ENCODE measurements around the gene ELMO1. TPM values are rescaled to one million over a fixed set of nuclear protein-coding genes. Genes with fewer than 3 reads are reported as not detected.

Gene ELMO1
- total RNA-seq, 1 donor from 2014 or later: 43.4 TPM

DNA sequence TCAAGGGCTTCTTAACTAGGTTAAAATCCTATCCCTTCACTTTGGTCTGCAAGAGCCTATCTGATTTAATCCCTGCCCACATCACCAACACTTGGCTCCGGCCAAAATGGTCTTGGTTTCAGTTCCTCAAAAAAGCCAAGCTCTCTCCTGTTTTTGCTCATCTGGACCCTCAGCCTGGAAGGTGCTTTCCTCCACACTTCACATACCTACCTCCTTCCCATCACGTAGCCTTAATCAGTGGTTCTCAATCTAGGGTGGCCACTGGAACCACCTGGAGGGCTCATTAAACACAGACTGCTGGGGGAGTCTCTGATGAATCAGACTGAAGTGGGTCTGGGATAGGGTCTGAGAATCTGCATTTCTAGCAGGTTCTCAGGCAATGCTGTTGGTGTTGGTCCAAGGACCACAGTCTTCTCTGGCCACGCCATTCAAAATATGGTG is 497.4 kb downstream of the ELMO1 start:
- DNase-seq (ENCODE audit: low spot score): no peak

DNA sequence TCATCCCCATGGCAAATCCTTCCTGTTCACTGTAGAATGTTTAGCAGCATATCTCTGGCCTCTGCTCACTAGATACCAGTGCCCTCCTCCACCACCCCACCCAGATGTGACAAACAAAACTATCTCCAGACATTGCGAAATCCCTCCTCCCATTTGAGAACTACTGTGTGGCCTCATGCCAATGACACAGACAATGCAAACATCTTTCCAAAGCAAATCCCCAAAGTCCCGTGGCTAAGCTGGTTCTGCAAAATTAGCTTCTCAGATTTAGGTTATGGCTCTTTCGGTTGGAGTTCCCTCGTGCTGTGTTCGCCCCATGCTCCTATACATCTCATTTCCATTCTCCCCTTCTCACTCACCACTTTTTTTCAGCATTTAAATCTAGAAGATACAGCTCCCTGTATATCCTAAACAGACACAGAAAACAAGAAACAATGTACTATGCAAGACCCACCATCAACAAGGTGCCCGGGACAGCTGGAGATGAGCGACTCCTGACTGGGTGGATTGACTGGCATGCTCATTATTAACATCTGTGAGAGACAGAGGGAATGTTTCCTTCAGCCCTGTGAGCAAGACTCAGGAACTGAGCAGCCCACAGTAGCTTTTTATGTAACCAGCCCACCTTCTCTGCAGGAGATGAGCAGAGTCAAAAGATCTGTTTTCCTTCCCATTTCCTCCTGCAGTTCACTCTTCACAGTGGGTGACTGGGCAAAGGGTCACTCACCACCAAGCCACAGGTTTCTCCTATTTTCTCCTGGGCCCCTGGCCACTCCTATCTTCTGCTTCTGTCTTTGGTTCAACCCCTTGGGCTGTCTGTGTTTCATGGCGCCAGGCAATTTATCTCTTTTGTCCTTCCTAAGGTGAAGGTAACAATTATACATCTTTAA is 498.7 kb downstream of the ELMO1 start:
- peak; percentile 36 for DNase-seq (ENCODE audit: low spot score)

DNA sequence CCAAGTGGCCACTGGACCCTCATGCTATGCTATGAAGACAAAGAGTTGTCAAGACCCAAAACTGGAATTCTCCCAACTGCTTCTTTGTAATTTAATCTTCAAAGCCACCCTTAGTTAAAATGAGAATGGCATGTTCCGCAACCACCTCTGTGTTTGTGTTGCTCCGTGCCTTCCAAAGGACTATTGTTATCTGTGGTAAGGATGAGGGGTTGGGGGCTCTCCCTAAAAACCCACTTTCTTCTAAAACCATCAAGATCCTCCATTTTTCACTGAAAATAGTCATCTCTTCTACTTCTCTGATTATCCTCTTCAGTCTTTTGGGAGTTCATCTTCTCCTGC is 502.3 kb downstream of the ELMO1 start:
- DNase-seq (ENCODE audit: low spot score): no peak

DNA sequence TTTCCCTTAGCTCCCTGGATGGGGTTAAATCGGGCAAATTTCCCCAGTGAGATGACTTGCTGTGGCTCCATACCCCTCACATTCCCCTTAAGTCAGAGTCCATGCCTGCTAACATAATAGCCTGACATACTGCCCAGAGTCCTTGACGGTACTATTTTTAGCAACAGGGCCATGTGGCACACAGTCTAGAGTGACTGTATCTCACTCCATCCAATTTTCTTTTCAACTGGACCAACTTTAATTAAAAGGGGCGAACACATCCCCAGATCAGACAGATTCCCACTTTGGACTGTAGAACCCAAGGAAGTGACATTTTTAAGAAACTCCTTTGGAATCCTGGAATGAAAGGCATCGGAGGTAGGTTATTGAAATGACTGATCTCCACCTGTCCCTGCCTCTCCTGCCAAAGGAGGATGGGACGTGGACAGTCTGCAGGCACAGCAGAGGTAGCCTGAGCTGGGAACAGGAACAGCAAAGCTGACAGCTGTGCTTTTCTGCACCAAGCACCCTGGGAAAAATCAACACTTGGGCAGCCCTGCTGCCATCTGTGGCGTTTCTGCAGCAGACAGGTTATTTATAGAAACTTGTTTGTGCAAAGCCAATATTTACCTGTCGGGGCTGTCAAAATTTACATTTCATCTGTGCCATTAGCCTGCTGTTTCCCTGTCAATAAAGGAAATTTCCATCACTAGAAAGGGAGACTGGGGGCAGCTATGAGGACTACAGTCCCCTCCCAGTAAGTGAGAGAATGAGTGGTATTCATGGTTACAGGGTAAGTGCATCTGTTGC is 502.9 kb downstream of the ELMO1 start:
- no peak for DNase-seq (ENCODE audit: low spot score)

DNA sequence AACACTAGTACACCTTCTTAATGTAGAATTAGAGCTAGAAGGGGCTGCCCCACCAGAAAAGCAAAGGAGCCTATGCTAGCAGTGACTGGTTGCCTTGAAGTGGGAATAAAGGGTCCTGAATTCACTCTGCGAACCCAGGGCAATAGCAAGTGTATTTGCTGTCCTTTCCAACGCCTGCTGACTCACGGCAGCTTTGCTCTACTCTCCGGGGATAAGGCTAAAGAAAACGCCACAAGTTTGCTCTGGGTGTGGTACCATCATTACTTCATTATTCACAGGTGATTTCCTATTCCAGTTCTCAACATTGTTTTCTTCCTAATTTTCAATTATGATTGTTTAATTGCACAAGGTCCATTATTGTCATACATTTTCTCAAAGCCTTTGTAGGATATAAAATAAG is 503.8 kb downstream of the ELMO1 start:
- DNase-seq (ENCODE audit: low spot score): no peak

DNA sequence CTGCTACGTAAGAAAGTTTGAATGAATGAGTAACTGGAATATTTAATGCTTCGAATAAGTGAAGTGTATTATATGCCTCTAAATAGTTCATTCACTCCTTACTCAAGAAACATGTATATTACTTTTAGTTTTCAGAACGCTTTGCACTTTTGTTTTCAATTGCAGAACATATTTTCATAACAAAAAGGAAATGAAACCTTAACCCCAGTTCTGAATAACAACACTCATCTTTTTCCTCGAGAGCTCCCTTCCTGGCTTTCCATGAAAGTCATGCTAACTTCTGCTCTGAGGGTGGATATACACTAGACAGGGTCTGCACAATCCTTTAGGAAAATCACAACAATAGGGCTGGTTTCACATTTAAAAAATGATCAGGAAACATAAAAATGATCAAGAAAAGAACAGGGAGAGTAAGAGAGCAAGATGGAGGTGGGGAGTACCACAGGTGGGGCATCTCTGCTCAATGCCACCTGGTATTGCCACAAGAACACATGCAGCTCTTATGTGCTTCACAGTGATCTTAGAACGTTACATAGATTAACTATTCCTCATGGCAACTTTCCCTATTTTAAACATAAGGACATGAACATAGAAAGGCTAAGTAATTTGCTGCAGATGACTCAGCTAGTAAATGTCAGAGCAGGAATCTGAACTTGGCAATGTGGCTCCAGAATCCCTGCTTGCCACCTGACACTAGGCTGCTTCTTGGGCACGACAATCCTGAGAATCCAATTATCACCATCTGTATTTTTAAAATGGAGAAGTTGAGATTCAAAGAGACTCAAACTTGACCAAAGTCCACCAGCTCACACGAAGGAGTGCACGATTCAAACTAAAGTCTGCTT is 504.9 kb downstream of the ELMO1 start:
- no peak for DNase-seq (ENCODE audit: low spot score)

DNA sequence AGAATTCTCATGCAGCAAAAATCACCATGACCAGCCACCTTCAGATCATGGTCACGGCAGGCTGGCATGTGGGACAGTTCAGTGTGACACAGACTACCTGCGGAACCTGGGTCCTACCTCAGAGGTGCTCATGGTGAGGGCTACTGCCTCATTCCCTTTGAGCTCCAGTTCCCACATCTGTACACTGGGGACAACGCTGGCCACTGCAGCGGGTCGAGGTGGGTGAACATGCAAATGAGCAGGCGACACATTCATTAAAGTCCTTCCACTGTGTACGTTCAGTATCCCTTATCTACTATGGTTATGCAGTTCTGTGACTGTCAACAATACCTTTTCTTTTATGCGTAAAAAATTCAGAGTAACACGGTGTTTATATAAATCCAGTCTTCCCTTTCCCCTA is 505.7 kb downstream of the ELMO1 start:
- no peak for DNase-seq (ENCODE audit: low spot score)

DNA sequence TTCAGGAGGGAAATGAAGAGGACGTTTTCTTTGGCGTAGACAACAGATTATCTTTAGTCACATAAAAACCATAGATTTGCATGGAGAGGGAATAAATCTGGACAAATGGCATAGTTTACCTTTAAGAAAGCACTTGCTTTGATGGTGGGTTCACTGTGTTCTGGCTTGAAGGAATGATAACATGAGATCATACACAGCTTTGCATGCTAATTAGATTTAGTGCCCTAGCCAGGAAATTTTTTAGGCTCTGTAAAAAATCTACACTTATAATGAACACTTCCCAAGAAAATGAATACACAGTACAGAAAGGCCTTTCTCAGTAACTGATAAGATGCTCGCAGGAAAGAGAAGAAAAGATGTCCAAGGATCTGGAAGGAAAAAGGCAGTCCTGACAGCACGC is 506.1 kb downstream of the ELMO1 start:
- no peak for DNase-seq (ENCODE audit: low spot score)

DNA sequence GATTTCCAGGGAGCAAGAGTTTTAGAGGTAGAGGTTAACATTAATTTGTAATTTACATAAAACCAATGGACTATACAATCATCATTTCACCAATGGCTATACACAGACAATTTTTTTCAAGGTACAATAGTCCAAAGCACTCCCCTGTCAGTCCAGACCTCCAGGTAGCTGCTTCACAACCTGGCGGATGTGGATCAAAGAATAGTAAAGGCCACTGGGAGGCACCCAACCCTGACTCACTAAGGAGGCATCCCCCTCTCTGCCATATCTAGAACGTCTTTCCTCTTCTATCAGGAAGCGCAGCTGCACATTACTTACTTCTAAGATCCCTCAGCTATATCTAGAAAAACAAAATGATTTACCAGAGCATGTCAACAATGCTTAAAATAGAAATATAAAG is 506.6 kb downstream of the ELMO1 start:
- no peak for DNase-seq (ENCODE audit: low spot score)

DNA sequence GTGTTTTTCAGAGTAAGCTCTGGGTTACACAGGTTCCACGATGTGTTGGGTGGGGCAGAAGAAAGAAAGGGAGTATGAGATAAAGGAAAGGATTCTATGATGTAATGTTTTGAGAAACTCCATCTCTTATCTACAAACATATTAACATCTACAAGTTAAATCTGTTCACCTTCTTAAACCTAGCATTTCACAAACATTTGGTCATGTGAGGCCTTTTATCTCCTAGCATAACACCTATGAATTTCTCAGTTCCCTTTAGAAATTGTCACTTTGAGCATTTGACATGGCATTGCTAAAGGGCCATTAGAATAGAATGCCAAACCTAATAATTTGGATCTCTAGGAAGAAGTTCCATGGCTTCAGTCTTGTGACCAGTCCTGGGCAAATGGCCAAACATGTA is 507.3 kb downstream of the ELMO1 start:
- no peak for DNase-seq (ENCODE audit: low spot score)

DNA sequence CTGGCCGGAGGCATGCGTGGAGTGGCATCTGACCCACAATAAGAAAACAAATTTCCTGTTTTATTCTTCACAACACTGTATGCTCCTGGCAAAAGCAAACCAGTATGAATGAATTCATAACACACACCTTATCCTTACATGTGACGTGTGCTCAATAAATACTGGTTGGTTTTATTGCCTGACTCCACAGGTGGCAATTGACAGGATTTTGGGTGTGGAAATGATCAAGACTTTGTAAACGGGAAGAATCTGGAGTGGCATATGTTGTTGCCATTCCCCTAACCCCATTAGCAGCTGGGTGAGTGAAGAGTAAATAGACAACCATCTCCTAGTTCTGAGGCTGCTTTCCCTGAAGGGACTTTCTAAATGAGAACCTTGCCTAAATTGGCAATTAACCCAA is 508.8 kb downstream of the ELMO1 start:
- DNase-seq (ENCODE audit: low spot score): no peak

DNA sequence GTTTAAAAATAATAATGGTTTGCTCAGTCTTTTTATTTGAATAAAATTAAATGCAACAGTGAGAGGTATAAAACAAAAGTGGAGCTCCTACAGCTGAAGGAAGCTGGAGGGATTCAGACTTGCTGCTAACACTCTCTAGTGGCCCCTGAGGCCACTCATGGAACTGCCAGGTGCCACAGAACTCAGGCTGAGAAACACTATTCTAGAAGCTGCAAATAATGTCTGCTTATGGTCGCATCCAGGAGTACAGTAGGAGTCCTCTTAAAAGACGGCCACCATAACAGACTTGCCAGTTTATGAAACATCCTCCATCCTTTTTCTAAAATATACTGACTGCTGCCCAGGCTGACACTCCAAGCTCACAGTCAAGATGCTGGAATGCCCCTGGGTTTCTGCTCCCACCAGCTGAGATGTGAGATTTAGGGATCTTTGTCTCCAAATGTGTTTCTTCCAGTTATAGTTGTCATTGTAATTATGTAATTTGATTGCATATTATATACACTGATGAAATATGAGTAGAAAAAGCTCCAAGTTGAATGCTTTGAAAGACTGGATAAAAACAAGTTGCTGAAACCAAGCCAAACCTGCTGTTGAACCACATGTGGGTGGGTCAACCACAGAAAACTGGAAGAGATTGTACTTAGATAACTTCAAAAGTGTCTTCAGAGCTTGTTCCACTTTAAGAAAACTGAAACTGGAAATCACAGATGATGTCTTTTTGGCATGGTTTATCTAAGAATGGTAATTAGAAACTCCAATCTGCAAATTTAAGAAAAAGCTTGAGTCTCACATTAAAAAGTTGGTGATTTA is 510.7 kb downstream of the ELMO1 start:
- no peak for DNase-seq (ENCODE audit: low spot score)

DNA sequence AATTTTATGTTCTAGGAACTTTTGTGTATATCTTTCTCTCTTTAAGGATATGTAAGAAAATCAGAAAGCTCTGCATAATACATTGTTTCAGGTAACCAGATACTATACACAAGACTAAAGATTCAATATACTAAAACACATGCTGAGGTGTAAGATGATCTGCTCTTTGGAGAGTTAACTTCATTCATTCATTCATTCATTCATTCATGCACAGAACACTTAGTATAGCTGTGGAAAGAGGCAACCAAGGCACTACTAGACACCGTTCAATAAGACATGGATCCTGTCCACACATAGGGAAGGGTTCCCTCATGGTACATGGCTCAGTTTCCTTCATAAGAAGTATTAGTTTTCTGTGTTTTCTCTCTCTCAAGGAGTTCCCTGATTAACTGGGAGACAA is 516.8 kb downstream of the ELMO1 start:
- DNase-seq (ENCODE audit: low spot score): no peak

DNA sequence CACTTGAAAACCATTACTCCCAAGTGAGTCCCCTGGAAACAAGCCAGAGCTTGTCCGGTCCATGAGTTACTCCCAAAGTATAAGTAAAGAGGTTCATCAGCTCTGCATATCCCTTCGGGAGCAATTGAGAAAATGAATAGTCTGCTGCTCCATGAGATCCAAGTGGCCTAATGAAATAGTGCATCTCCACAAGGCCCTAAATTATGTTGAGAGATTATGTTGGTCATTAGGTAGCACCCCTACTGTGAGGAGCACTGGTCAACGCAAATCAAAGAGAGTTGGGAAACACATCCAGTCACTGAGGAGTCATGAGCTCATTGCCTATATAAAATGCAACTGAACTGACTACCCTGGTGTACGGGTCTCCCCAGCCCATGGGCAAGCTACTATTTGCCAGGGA is 518.9 kb downstream of the ELMO1 start:
- DNase-seq (ENCODE audit: low spot score): no peak

DNA sequence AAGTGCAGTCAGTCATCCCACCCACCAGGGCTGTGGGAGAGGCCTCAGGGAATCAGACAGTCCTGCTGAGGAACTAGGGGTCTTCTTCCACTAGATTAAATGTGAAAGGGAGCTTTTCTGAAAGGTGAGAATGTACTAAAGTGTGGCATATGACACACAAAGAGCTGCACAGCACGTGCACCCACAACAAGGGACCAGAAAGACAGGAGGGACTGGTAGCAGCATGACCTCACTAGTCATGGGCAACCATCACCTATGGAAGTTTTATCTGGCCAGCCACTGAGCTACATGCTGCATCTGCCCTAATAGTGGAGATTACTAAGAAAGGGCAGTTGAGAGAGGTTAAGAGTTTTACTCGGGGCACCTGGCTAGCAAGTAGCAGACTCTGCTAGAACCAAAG is 519.9 kb downstream of the ELMO1 start:
- DNase-seq (ENCODE audit: low spot score): no peak

DNA sequence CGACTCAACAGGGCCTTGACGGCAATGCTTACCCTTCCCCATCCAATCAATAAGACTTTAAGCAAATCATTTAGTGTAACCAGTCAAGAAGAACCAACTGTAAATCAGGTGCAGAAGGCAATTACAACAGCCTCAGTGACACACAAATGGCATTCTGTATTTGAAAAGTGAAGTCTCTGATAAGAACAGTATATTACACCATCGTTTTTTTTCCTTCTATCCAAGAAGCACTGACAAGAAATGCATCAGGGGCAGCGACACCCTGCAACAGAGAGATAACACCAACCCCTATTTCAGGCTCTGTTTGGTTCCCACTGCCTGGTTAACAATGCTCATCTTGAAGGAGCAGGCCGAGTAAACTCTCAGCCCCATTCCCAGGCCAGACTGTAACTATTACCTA is 520.4 kb downstream of the ELMO1 start:
- DNase-seq (ENCODE audit: low spot score): no peak

DNA sequence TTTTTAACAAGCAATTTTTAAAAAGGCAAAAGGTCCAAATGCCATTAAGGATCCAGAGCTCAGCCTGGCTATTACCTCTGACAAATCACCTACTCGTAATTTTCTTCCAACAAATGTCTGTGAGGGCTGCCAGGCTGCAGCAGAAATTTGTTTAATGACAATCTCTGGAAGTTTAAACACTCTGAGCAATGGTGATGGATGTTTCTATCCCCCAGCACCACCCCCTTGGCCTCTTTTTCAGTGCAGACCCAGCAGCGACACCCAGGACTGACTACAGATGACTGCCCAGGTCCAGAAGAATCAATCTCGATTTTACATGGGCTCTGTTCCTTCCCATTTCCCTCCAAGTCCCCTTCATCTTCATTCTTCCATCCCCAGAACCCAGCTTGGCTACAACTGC is 523.0 kb downstream of the ELMO1 start:
- no peak for DNase-seq (ENCODE audit: low spot score)

DNA sequence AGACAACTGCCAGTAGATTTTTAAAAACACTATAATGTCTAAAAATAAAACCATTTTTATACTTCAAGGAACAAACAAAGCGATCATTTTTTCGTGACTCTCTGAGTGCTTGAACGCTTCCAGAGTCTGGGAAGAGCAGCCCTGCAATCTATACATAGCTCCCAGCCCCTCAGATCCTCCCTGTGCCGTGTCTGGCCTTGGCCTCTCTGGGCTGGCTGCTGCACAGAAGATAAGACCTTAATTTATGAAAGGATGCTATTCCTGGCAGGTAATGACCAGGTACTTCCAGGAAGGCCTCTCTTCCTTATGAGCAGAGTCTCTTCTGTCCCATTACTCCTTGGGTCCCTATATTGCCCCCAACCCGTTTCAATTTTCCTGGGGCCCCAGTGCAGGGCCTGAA is 523.5 kb downstream of the ELMO1 start:
- DNase-seq (ENCODE audit: low spot score): no peak

DNA sequence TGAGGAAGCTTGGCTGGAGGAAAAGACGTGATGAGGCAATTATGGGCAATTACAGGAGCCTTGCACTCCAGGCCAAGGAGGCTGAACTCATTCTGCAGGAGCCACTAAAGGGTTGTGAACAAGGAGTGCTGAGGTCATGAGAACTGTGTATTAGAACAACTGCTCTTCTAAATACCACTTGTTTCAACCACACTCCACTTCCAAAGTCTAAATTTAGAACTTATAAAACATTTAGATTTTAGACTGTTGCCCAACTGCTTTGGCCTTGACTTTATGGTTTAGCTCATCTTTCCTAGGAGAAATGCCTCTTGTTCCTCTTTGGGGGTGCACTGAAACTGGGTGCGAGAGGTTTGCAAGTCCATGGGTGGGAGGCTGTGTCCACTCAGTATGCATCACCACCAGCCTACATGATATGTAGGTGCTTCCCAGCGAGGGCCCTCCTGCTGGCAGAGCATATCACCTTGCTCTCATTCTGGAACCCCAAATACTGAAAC is 524.7 kb downstream of the ELMO1 start:
- DNase-seq (ENCODE audit: low spot score): no peak

DNA sequence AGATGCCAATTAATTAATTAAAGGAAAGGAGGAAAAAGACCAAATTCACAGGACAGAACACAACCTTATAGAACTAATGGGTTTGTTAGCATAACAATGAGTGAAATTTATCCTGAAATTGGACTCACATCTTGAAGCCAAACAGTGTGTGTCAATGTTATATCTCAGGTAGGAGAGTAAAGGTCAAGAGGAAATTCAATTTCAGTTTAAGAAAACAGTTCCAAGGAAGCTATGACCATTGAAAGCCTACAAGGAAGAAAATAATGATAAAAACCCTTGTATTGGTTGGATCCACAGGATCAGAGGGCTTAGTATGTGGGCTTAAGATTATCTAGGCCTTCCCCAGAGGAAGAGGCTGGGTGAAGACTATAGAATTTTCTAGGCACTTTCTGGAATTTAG is 525.5 kb downstream of the ELMO1 start:
- no peak for DNase-seq (ENCODE audit: low spot score)

DNA sequence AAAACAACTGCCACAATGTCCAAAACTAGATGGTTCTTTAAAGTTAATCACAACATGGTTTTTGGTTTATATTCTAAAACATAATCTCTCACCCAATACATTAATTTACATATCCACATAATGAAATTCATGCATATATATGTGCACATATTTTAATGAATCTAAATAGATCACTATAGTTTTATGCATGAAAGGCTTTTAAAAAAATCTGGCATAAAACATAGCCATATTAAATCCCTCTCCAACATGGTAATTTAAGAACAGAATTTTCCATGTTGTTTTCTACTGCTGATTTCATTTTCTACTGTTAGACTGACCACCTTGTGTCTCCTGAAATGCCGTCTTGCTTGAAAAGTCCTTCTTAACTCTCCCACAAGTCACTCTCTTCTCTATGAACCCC is 528.2 kb downstream of the ELMO1 start:
- DNase-seq (ENCODE audit: low spot score): no peak

All from mucosa of gallbladder (tissue), 1 donor.